Measurements from ENCODE around the gene LHFPL3.

Gene LHFPL3

GRCh38 chr7:104825099-104825498 is 496.7 kb downstream of the LHFPL3 start:
- DNase-seq (ENCODE audit: insufficient read length, low spot score) (no peak), FAIRE-seq (no peak)

GRCh38 chr7:104826135-104826534 is 497.7 kb downstream of the LHFPL3 start:
- no peak for FAIRE-seq
- DNase-seq (ENCODE audit: insufficient read length, low spot score) = no peak

GRCh38 chr7:104836976-104837375 is 508.6 kb downstream of the LHFPL3 start:
- DNase-seq (ENCODE audit: insufficient read length, low spot score) (no peak), FAIRE-seq (no peak)

GRCh38 chr7:104838537-104839299 is 510.3 kb downstream of the LHFPL3 start:
- FAIRE-seq (no peak), DNase-seq (ENCODE audit: insufficient read length, low spot score) (no peak)

GRCh38 chr7:104839842-104840241 is 511.4 kb downstream of the LHFPL3 start:
- no peak for DNase-seq (ENCODE audit: insufficient read length, low spot score)
- no peak for FAIRE-seq

GRCh38 chr7:104841798-104842197 is 513.4 kb downstream of the LHFPL3 start:
- no peak for DNase-seq (ENCODE audit: insufficient read length, low spot score)
- no peak for FAIRE-seq

- no peak for FAIRE-seq
- no peak for DNase-seq (ENCODE audit: insufficient read length, low spot score)
Measured at GRCh38 chr7:104843198-104843597, 514.8 kb downstream of the LHFPL3 start.

- FAIRE-seq (no peak), DNase-seq (ENCODE audit: insufficient read length, low spot score) (no peak)
Measured at GRCh38 chr7:104845557-104845956, 517.2 kb downstream of the LHFPL3 start.

- no peak for FAIRE-seq
- no peak for DNase-seq (ENCODE audit: insufficient read length, low spot score)
Measured at GRCh38 chr7:104846731-104847130, 518.3 kb downstream of the LHFPL3 start.

- FAIRE-seq = no peak
- DNase-seq (ENCODE audit: insufficient read length, low spot score) = peak; percentile 25
Measured at GRCh38 chr7:104848138-104848990, 520.0 kb downstream of the LHFPL3 start.

- no peak for FAIRE-seq
Measured at GRCh38 chr7:104850374-104850773, 522.0 kb downstream of the LHFPL3 start.

GRCh38 chr7:104851268-104851667 is 522.9 kb downstream of the LHFPL3 start:
- DNase-seq (ENCODE audit: insufficient read length, low spot score) (no peak), FAIRE-seq (no peak)

More at GRCh38 chr7:104850374-104850773, 522.0 kb downstream of the LHFPL3 start:
- DNase-seq (ENCODE audit: insufficient read length, low spot score) = no peak

- FAIRE-seq (no peak), DNase-seq (ENCODE audit: insufficient read length, low spot score) (no peak)
Measured at GRCh38 chr7:104852386-104852785, 524.0 kb downstream of the LHFPL3 start.

- DNase-seq (ENCODE audit: insufficient read length, low spot score) = no peak
Measured at GRCh38 chr7:104855861-104856260, 527.5 kb downstream of the LHFPL3 start.

GRCh38 chr7:104857458-104858425 is 529.3 kb downstream of the LHFPL3 start:
- no peak for DNase-seq (ENCODE audit: insufficient read length, low spot score)
- no peak for FAIRE-seq

More at GRCh38 chr7:104855861-104856260, 527.5 kb downstream of the LHFPL3 start:
- no peak for FAIRE-seq

GRCh38 chr7:104859754-104860426 is 531.5 kb downstream of the LHFPL3 start:
- FAIRE-seq (no peak), DNase-seq (ENCODE audit: insufficient read length, low spot score) (no peak)

- no peak for FAIRE-seq
Measured at GRCh38 chr7:104861729-104862390, 533.5 kb downstream of the LHFPL3 start.

GRCh38 chr7:104862719-104863118 is 534.3 kb downstream of the LHFPL3 start:
- DNase-seq (ENCODE audit: insufficient read length, low spot score) (peak; percentile 10), FAIRE-seq (no peak)

More at GRCh38 chr7:104861729-104862390, 533.5 kb downstream of the LHFPL3 start:
- no peak for DNase-seq (ENCODE audit: insufficient read length, low spot score)

- DNase-seq (ENCODE audit: insufficient read length, low spot score) (no peak), FAIRE-seq (no peak)
Measured at GRCh38 chr7:104873401-104873800, 545.0 kb downstream of the LHFPL3 start.
